ENCODE data around the gene EGLN2.

- TF ChIP-seq, protein P1, sequence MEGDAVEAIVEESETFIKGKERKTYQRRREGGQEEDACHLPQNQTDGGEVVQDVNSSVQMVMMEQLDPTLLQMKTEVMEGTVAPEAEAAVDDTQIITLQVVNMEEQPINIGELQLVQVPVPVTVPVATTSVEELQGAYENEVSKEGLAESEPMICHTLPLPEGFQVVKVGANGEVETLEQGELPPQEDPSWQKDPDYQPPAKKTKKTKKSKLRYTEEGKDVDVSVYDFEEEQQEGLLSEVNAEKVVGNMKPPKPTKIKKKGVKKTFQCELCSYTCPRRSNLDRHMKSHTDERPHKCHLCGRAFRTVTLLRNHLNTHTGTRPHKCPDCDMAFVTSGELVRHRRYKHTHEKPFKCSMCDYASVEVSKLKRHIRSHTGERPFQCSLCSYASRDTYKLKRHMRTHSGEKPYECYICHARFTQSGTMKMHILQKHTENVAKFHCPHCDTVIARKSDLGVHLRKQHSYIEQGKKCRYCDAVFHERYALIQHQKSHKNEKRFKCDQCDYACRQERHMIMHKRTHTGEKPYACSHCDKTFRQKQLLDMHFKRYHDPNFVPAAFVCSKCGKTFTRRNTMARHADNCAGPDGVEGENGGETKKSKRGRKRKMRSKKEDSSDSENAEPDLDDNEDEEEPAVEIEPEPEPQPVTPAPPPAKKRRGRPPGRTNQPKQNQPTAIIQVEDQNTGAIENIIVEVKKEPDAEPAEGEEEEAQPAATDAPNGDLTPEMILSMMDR (IDR thresholded peaks at IDR 0.05): peak in 2 of 7 experiments; percentile 7 to 22
- TF ChIP-seq POLR2A (IDR thresholded peaks at IDR 0.05): peak in 1 of 3 donors; percentile 12
Measured at GRCh38 chr19:40822704-40823553, 23.9 kb downstream of the EGLN2 start.

Data from body of pancreas (tissue), 4 donors.